ENCODE measurements around the gene KCND2.

Gene KCND2

DNA sequence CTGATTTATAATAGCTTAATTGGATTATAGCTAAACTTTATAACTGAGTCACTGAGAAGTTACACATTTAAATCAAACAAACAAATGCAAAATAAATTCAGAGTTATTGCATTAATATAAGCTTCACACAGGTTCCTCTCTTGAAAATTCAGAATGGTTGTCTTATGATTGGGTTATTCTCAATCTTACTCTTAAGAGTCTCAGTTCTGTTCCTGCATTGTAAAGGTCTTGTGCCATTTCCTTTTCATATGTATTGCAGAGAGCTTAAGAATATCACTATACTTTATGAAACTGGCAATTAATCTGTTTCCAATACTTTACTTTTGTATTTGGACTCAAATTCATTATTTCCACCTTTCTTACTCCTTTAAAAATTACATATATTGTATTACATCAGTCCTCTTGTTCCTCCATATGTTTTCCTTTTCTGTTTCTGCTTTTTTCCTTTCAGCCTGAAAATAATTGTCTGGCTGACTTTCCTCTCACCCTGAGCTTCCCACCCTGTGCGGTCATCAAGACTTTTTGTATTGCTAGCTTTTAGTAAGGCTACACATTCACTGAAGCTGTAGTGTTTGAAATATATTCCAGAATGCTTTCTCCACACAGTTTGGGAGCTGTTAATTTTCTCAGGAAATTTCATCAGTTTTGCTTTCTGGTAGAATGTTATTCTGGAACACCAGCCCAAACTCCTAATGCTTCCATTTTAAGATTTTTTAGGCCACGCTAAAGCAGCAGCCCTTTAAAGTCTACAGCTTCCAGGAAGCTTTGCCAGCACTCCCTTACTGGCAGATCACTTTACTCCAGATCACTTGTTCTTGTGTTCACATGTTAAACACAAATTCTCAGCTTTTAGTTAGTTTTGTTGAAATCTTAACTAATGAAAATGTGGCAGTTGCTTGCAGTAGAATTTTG is 139.4 kb downstream of the KCND2 start:
- DNase-seq (ENCODE audit: low read depth) = no peak

- DNase-seq (ENCODE audit: low read depth) = no peak
Measured at GRCh38 chr7:120413164-120413563, 140.2 kb downstream of the KCND2 start.

- DNase-seq (ENCODE audit: low read depth) = no peak
Measured at GRCh38 chr7:120417244-120417979, 144.4 kb downstream of the KCND2 start.

GRCh38 chr7:120421151-120421651 is 148.2 kb downstream of the KCND2 start:
- no peak for DNase-seq (ENCODE audit: low read depth)

DNA sequence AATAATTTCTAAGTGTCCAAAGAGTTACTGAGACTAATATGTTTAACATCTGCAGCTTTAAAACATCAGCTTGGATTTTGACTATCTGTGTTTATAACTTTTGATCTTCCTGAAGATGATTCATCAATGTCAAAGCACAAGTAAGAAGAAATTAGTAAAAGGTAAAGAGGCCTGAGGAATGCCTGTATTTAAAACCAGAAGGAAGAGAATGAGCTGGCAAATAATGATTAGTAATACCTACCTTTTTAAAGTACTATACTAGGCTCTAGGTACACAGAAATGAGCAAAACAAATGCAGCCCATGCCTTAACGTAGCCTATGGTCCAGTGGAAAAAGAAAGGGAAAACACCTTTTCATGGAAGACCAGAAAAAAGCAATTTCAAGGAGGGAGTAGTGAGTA is 158.0 kb downstream of the KCND2 start:
- DNase-seq (ENCODE audit: low read depth) = no peak

GRCh38 chr7:120436487-120437060 is 163.6 kb downstream of the KCND2 start:
- DNase-seq (ENCODE audit: low read depth) = no peak

DNA sequence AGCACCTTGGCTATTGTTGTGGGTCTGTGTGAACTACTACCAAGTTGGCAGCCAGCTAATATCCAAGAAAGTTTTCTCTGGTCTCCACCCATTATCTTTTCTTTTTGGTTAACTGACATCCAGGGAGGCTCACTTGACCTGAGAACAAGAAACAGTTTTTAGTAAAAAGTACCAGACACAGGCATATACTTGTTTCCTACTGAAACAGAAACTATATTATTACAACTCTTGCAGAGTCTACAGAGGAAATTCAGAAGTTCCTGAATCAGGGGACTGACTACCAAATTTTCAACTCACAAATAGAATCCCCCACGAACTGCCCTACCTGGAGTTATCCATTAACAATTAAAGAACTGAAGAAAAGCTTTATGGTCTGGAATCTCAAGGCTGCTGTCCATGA is 168.9 kb downstream of the KCND2 start:
- no peak for DNase-seq (ENCODE audit: low read depth)

DNA sequence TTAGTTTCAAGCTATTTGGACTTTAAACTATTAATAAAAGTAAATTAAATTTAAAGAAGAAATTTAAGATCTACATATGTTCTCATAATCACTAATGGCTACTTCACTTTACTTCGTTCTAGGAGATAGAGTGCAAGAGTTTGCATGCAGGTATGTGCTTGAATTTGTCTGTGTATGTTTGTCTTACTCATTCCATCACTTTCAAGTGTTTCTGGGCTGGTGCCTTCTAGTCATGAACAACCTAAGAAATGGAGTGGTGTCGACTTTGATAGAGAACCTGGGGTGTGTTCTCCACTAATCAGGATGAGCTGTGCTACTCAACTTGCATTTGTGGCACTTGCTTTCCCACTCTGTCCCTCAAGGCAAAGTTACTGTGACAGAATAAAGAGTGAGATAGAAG is 169.9 kb downstream of the KCND2 start:
- no peak for DNase-seq (ENCODE audit: low read depth)

DNA sequence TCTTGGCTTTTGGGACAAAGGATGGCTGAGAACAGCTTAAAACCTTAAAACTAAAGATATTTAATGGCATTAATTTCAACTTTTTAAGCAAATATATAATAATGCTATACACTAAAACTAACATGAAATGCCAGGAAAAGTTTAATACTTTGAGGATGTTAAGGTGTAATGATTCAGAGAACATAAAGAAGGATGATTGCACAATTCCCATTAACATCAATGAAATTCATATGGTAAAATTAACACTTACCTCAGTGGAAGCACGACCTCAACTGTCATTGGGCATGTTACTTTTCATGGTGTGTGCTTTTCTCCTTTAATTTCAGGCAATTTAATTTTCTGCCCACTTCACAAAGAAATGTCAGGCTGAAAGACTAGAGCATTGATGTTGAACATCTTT is 171.7 kb downstream of the KCND2 start:
- no peak for DNase-seq (ENCODE audit: low read depth)

GRCh38 chr7:120445276-120445675 is 172.3 kb downstream of the KCND2 start:
- no peak for DNase-seq (ENCODE audit: low read depth)

DNA sequence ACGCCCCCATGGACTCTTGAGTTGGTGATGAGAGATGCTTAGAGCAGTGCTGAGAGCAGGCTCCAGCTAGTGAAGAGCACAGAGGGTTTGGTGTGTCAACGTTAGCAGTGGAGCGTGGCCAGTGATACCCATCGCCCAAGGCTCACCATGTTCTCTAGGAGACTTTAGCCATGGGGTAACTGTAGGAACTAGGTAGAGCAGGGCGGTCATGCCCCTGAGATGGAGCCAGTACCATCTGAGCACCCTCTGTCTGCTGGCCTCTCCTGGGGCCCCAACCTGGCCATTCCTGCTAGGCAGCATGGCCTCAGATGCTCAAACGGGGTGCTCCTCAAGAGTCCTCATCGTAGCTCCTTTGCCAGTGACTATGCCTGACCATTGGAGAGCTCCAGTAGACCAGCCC is 179.7 kb downstream of the KCND2 start:
- DNase-seq (ENCODE audit: low read depth) = no peak

- no peak for DNase-seq (ENCODE audit: low read depth)
Measured at GRCh38 chr7:120456699-120457098, 183.7 kb downstream of the KCND2 start.

DNA sequence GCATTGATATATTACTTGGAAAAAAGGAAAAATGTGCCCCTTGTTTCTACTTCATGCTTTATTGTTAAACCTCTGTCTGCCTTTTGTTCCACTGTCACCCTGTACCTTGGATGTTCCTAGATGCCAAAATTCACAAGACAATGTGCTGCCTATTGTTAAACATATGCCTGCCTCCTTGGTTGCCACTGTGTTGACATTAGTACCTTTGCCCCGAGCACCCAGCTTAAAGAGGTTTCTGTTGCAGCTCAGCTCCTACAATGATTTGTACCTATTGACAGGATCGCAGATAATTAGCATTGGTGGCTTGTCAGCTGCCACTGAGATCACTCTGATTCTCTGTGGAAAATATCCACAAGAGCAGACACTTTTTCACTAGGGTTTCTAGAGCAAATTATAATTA is 188.0 kb downstream of the KCND2 start:
- DNase-seq (ENCODE audit: low read depth) = no peak

DNA sequence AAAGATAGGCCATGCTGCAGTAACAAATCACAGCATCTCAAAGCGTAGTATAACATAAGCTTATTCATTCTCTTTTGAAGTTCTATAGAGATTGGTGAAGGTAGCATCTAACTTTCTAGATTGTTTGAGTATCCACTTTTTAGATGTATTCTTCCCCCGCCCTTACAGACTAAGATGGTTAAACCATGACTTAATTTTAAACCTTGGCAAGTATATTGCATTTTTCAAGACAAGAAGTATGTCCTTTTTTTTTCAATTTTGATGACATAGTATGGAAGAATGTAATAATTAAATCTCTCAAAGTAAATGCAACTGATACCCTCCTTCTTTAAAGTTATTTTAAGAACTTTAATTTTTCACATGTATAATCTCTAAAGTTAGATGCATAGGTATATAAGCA is 190.0 kb downstream of the KCND2 start:
- no peak for DNase-seq (ENCODE audit: low read depth)

- DNase-seq (ENCODE audit: low read depth) = no peak
Measured at GRCh38 chr7:120464104-120464503, 191.1 kb downstream of the KCND2 start.

DNA sequence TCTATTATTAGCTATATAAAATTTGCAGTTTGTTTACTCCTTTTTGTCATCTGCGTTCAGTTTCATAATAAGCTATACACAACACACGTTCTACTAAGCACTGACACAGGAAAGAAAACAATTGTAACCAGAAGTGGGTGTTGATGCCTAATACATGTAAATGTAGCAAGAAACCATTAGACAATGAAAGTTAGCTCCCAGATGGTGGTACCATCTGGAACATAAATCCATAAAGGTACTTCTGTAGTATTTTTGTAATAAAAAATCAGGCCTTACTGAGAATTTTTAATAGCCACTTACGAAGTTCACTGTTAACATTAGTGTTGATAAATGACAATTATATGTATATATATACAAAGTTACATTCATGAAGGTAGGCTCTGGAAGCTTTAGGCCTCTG is 194.7 kb downstream of the KCND2 start:
- no peak for DNase-seq (ENCODE audit: low read depth)

DNA sequence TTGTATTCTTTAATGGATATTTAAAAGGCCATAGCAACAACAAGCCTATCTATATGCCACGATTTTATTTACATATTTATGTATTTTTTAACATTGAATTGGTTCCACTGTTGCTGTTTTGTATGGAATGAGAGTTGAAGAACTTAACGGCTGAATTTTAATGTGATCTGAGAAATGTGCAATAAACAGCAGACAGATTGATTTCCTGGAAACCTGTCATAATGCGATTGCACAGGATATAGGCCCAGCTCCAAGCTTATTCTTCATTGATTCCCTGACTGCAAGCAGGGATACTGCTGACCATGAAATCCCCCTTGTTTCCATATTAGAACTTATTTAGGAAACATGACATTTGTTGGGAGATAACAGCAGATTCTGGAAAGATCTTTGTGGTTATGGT is 195.6 kb downstream of the KCND2 start:
- no peak for DNase-seq (ENCODE audit: low read depth)

- no peak for DNase-seq (ENCODE audit: low read depth)
Measured at GRCh38 chr7:120472892-120473291, 199.9 kb downstream of the KCND2 start.

GRCh38 chr7:120473352-120473751 is 200.4 kb downstream of the KCND2 start:
- no peak for DNase-seq (ENCODE audit: low read depth)

GRCh38 chr7:120475994-120476393 is 203.0 kb downstream of the KCND2 start:
- DNase-seq (ENCODE audit: low read depth) = no peak

- DNase-seq (ENCODE audit: low read depth) = no peak
Measured at GRCh38 chr7:120480472-120480871, 207.5 kb downstream of the KCND2 start.

DNA sequence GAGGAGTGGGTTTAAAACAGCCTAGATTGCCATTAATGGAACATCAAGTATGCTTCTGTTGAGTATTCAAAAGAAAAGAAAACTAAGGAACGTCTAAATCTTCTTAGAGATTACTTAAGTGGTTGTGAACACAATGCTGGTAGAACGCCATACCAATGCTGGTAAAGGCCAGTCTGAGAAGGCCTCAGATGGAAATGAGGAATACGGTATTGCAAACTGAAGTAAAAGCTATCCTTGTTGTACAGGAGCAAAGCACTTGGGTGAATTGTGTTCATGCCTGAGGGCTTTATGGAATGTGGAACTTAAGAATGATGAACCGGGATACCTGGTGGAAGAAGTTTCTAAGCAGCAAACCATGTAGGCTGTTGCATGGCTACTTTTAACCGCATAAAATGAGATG is 208.0 kb downstream of the KCND2 start:
- no peak for DNase-seq (ENCODE audit: low read depth)

- DNase-seq (ENCODE audit: low read depth) = no peak
Measured at GRCh38 chr7:120486164-120486563, 213.2 kb downstream of the KCND2 start.

Measured in stimulated activated CD8-positive, alpha-beta memory T cell treated with anti-CD3 and anti-CD28 coated beads, Interleukin-12 subunit alpha, Interleukin-12 subunit beta, amount 100 ng/mL, for 1 hour (primary cell).